ENCODE data around the gene LGI2. TPM values are rescaled to one million over a fixed set of nuclear protein-coding genes. Genes with fewer than 3 reads are reported as not detected.

Gene LGI2
- total and polyA plus RNA-seq, 7 donors, result 0.08 to 1.0 (median 0.32) TPM

GRCh38 chr4:25031077-25031621 is 403 bp upstream of the LGI2 start:
- Histone ChIP-seq H3K36me3 (ENCODE audit: insufficient read depth in 1 of 2, low read depth in 1 of 2) (no peaks in the 10 kb centered on the region), H3K27me3 (ENCODE audit: insufficient read depth in 3 of 3, low read length in 2 of 3) (peaks cover 4 to 61% (median 10%) of the 10 kb centered on the region in 3 donors), H3K4me1 (no peaks in the 10 kb centered on the region), H3K9me3 (no peaks in the 10 kb centered on the region), H3K4me3 (peak overlapping the region; percentile 58), H3K27ac (no peak overlapping the region)
- intact Hi-C loops (cut with DNase I), result no loop called here
- ATAC-seq (peak in 1 of 4 donors; percentile 21), DNase-seq (no peak)
- TF ChIP-seq CTCF (IDR thresholded peaks at IDR 0.05), result no peak
- WGBS, 3 donors, result 4 to 8% (median 4%) methylated on average over 22 to 26 of the region's 26 CpGs

GRCh38 chr4:25029479-25030276 is 1.1 kb downstream of the LGI2 start:
- Histone ChIP-seq H3K27ac (no peak overlapping the region), H3K4me1 (no peaks in the 10 kb centered on the region), H3K9me3 (no peaks in the 10 kb centered on the region), H3K36me3 (ENCODE audit: insufficient read depth in 1 of 2, low read depth in 1 of 2) (no peaks in the 10 kb centered on the region), H3K27me3 (ENCODE audit: insufficient read depth in 3 of 3, low read length in 2 of 3) (peaks cover 4 to 64% (median 10%) of the 10 kb centered on the region in 3 donors), H3K4me3 (peak overlapping the region; percentile 58)
- no peak for ATAC-seq
- intact Hi-C loops (cut with DNase I), result no loop called here
- 29 to 44% (median 33%) methylated on average over 18 to 19 of the region's 19 CpGs for WGBS, 3 donors
- no peak for DNase-seq
- TF ChIP-seq CTCF (IDR thresholded peaks at IDR 0.05), result no peak

- 67 to 77% (median 67%) methylated on average over 3 of the region's 3 CpGs for WGBS, 3 donors
- TF ChIP-seq CTCF (IDR thresholded peaks at IDR 0.05), result no peak
These were observed 1.9 kb downstream of the LGI2 start for GRCh38 chr4:25028851-25029250.

GRCh38 chr4:25022766-25023165 is 8.0 kb downstream of the LGI2 start:
- peaks cover 0 to 10% (median 4%) of the 10 kb centered on the region in 3 donors for H3K27me3 ChIP-seq (ENCODE audit: insufficient read depth in 3 of 3, low read length in 2 of 3)
- no peak overlapping the region for H3K27ac ChIP-seq
- WGBS, 3 donors, result 73 to 95% (median 75%) methylated on average over 1 of the region's 1 CpG
- ATAC-seq (no peak), DNase-seq (no peak)
- H3K9me3 ChIP-seq, result no peaks in the 10 kb centered on the region
- no peak overlapping the region for H3K4me3 ChIP-seq
- intact Hi-C loops (cut with DNase I), result no loop called here
- no peak for TF ChIP-seq CTCF (IDR thresholded peaks at IDR 0.05)
- H3K36me3 ChIP-seq (ENCODE audit: insufficient read depth in 1 of 2, low read depth in 1 of 2), result no peaks in the 10 kb centered on the region
- peaks cover 3% of the 10 kb centered on the region for H3K4me1 ChIP-seq

More at GRCh38 chr4:25028851-25029250, 1.9 kb downstream of the LGI2 start:
- no peak for DNase-seq
- intact Hi-C loops (cut with DNase I), result no loop called here
- H3K4me3 ChIP-seq, result no peak overlapping the region
- no peaks in the 10 kb centered on the region for H3K36me3 ChIP-seq (ENCODE audit: insufficient read depth in 1 of 2, low read depth in 1 of 2)
- no peak for ATAC-seq
- H3K9me3 ChIP-seq, result no peaks in the 10 kb centered on the region
- H3K27ac ChIP-seq, result no peak overlapping the region
- H3K27me3 ChIP-seq (ENCODE audit: insufficient read depth in 3 of 3, low read length in 2 of 3), result peaks cover 4 to 58% (median 10%) of the 10 kb centered on the region in 3 donors
- H3K4me1 ChIP-seq, result no peaks in the 10 kb centered on the region
